T-helper 2 cell treated with Interferon-gamma antibody and Interleukin-4, amounts not matched to agents 5 μg/mL and 100 μg/mL, for 36 hours (primary cell): ENCODE results near the gene ACOT9.

Experiments used
- DNase-seq: peaks from one replicate; pipeline ENCODE4 v3.0.0; 2021; ENCODE audit warnings: low spot score
- H3K27ac Mint-ChIP-seq: one replicate; pipeline ENCODE4 v1.8.0; 2021; ENCODE audit warnings: mild to moderate bottlenecking, mixed read lengths
- H3K27me3 Mint-ChIP-seq: one replicate; pipeline ENCODE4 v1.8.0; 2021; ENCODE audit warnings: low read depth, mixed read lengths
- H3K36me3 Mint-ChIP-seq: one replicate; pipeline ENCODE4 v1.8.0; 2021; ENCODE audit warnings: low read depth, mixed read lengths
- H3K4me1 Mint-ChIP-seq: one replicate; pipeline ENCODE4 v1.8.0; 2021; ENCODE audit warnings: low read depth, mixed read lengths
- H3K4me3 Mint-ChIP-seq: one replicate; pipeline ENCODE4 v1.8.0; 2022; ENCODE audit warnings: mild to moderate bottlenecking, moderate library complexity, mixed read lengths
- H3K9me3 Mint-ChIP-seq: one replicate; pipeline ENCODE4 v1.8.0; 2021; ENCODE audit warnings: mixed read lengths

ACOT9 gene, protein sequence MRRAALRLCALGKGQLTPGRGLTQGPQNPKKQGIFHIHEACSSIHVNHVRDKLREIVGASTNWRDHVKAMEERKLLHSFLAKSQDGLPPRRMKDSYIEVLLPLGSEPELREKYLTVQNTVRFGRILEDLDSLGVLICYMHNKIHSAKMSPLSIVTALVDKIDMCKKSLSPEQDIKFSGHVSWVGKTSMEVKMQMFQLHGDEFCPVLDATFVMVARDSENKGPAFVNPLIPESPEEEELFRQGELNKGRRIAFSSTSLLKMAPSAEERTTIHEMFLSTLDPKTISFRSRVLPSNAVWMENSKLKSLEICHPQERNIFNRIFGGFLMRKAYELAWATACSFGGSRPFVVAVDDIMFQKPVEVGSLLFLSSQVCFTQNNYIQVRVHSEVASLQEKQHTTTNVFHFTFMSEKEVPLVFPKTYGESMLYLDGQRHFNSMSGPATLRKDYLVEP

DNA sequence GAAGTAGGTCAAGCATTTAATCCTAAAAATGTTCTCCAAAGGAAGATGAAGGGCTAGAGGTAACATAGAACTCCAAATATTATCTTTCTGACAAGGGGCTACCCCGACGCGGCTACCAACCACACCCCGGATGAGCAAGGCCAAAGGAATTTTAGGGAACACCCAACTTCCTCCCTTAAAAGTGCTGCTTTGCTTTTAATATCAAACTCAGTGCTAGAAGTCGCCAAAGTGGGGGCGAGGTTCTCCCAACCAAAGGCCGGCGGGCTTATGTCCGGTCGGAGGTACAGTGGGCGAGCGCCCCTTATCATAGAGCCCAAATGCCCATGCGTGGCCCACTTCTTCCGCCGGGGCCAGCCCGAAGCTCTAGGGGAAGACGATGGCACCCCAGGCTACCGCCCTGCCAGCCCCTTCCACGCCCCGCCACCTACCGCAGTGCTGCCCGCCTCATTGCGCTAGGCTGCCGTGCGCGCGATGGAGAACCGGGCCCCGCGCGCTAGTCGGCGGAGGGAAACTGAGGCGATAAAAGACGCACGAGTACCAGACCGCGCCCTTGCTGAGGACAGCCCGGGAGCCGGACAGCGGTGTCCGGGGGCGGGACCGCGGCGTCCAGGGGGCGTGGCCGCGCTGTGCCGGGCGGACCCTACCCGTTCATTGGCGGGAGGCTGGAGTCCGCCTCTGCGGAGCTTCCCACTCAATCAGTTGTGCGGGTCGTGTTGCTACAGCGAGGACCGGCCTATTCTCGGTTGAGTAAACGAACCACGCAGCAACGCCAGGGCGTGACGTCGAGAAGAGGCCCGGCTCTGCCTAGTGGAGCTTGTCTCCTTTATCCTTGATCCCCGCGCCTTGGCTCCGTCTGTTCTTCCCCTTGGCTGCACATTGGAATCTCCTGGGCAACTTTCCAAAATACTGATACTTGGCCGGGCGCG is at the start of gene ACOT9:
TSS of gene ACOT9 (minus strand) at position 580 of the 926 bp plus-strand sequence. CDS start at position 448, 132 bp downstream.
- H3K27me3 Mint-ChIP-seq, result no peaks in the 10 kb centered on the region
- no peaks in the 10 kb centered on the region for H3K9me3 Mint-ChIP-seq
- peaks cover 22% of the 10 kb centered on the region for H3K4me1 Mint-ChIP-seq
- peak within 1 kb of the TSS; percentile 86 for H3K4me3 Mint-ChIP-seq
- peak within 1 kb of the TSS; percentile 88 for H3K27ac Mint-ChIP-seq
- peaks cover 2% of the 10 kb centered on the region for H3K36me3 Mint-ChIP-seq
- DNase-seq, result peak; percentile 85

DNA sequence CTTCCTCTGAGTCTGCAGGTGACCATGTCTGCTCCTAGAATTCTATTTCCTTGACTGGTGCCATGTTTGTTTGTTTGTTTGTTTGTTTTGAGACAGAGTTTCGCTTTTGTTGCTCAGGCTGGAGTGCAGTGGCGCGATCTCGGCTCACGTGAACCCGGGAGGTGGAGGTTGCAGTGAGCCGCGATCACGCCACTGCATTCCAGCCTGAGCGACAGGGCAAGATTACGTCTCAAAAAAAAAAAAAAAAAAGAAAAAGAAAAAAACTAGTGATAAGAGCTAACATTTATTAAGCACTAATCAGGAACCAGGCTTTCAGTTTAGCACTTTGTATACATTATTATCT is 47.0 kb upstream of the ACOT9 start:
- Mint-ChIP-seq H3K27me3 (no peaks in the 10 kb centered on the region), H3K9me3 (no peaks in the 10 kb centered on the region), H3K27ac (no peak overlapping the region), H3K4me1 (peaks cover 6% of the 10 kb centered on the region), H3K36me3 (peaks cover 9% of the 10 kb centered on the region), H3K4me3 (no peak overlapping the region)
- DNase-seq, result no peak

DNA sequence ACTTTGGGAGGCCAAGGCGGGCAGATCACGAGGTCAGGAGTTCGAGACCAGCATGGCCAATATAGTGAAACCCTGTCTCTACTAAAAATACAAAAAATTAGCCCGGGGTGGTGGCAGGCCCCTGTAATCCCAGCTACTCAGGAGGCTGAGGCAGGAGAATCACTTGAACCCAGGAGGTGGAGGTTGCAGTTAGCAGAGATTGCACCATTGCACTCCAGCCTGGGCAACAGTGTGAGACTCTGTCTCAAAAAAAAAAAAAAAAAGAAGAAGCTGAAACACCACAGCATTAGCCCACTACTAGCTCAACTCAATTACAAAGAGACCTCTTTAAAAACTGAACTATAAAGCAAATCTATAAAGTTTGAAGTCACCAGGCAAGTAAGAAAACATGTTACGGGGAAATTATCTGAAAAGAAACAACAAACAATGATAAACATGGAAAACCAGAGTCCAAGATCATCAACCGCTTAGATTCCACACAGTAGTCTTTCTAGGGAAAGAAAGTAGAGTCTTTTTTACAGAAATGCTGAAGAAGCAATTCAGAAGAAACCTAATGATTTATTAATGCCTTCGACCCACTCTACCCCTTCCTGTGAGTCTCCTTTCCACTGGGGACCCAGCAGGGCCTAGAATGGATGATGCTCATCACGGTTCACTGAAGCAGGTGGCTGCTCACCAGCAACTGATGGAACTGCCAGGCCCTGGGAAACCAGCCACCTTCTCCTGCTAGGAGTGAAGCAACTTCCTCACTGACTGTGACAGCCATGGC is 46.5 kb upstream of the ACOT9 start:
- Mint-ChIP-seq H3K4me3 (no peak overlapping the region), H3K4me1 (peaks cover 9% of the 10 kb centered on the region), H3K36me3 (peaks cover 13% of the 10 kb centered on the region), H3K27me3 (no peaks in the 10 kb centered on the region), H3K27ac (no peak overlapping the region), H3K9me3 (no peaks in the 10 kb centered on the region)
- DNase-seq, result no peak

DNA sequence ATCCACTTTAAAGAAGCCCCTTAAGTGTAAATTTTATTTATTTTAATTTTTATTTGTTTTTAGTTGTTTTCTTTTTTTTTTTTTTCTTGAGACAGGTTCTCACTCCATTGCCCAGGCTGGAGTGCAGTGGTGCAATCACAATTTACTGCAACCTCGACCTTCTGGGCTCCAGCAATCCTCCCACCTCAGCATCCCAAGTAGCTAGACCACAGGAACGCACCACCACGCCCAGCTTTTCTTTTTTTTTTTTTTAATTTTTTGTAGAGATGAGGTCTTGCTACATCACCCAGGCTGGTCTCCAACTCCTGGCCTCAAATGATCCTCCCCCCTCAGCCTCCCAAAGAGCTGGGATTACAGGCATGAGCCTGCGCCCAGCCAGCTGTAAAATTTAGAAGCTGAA is 45.9 kb upstream of the ACOT9 start:
- H3K4me3 Mint-ChIP-seq, result no peak overlapping the region
- no peak for DNase-seq
- no peaks in the 10 kb centered on the region for H3K9me3 Mint-ChIP-seq

DNA sequence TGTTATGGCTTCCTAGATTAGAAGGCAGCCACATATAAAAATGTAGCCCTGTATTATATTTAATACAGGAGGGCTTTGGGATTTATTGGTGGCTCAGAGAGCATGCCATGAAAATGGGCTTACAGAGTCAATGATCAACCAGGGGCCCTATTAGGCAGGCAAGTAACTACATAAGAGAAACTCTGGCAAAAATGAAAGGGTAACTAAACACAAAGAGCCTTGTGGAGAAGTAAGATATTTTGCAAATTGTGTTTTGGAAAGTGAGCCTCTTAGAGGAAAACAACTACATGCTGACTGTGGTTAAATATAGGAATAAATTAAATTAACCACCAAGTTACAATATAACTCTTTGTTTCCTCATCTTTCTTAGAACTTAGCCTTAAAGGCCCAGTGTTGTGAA is 45.4 kb upstream of the ACOT9 start:
- no peak overlapping the region for H3K4me3 Mint-ChIP-seq
- H3K4me1 Mint-ChIP-seq, result peaks cover 15% of the 10 kb centered on the region
- H3K27ac Mint-ChIP-seq, result no peak overlapping the region
- H3K9me3 Mint-ChIP-seq, result no peaks in the 10 kb centered on the region
- no peak for DNase-seq
- no peaks in the 10 kb centered on the region for H3K27me3 Mint-ChIP-seq
- H3K36me3 Mint-ChIP-seq, result peaks cover 23% of the 10 kb centered on the region

More for the DNA sequence above, 45.9 kb upstream of the ACOT9 start:
- Mint-ChIP-seq H3K36me3 (peaks cover 19% of the 10 kb centered on the region), H3K27me3 (no peaks in the 10 kb centered on the region), H3K4me1 (peaks cover 15% of the 10 kb centered on the region), H3K27ac (no peak overlapping the region)

DNA sequence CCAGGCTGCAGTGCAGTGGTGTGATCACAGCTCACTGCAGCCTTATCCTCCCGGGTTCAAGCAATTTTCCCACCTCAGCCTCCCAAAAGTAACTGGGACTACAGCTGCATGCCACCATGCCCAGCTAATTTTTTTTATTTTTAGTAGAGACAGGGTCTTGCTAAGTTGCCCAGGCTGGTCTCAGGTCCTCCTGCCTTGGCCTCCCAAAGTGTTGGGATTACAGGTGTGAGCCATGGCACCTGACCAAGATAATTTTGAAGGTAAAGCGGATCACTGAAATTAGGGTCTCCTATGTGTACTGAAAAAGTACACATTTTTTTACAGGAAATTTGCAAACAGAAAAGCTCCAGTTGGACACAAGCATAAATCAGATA is 44.7 kb upstream of the ACOT9 start:
- H3K27me3 Mint-ChIP-seq, result no peaks in the 10 kb centered on the region
- peaks cover 16% of the 10 kb centered on the region for H3K4me1 Mint-ChIP-seq
- no peak overlapping the region for H3K27ac Mint-ChIP-seq
- H3K9me3 Mint-ChIP-seq, result no peaks in the 10 kb centered on the region
- DNase-seq, result no peak
- H3K4me3 Mint-ChIP-seq, result no peak overlapping the region
- peaks cover 25% of the 10 kb centered on the region for H3K36me3 Mint-ChIP-seq

DNA sequence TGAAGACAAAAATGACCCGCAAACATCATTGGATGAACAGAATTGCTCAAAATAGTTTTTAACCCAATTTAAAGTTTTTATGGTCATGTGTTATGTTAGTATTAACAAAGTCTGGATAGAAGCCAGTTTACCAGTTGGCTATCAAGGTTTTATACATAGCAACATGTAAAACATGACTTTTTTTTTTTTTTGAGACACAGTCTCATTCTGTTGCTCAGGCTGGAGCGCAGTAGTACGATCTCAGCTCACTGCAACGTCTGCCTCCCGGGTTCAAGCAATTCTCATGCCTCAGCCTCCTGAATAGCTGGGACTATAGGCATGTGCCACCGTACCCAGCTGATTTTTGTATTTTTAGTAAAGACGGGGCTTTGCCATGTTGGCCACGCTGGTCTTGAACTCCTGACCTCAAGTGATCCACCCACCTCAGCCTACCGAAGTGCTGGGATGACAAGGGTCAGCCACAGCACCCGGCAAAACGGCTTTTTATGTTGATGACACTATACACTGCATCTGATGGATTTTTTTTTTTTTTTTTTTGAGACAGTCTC is 43.3 kb upstream of the ACOT9 start:
- H3K27me3 Mint-ChIP-seq, result no peaks in the 10 kb centered on the region
- no peak overlapping the region for H3K4me3 Mint-ChIP-seq
- no peaks in the 10 kb centered on the region for H3K9me3 Mint-ChIP-seq
- H3K4me1 Mint-ChIP-seq, result peaks cover 27% of the 10 kb centered on the region
- H3K36me3 Mint-ChIP-seq, result peaks cover 25% of the 10 kb centered on the region
- no peak for DNase-seq
- H3K27ac Mint-ChIP-seq, result no peak overlapping the region

DNA sequence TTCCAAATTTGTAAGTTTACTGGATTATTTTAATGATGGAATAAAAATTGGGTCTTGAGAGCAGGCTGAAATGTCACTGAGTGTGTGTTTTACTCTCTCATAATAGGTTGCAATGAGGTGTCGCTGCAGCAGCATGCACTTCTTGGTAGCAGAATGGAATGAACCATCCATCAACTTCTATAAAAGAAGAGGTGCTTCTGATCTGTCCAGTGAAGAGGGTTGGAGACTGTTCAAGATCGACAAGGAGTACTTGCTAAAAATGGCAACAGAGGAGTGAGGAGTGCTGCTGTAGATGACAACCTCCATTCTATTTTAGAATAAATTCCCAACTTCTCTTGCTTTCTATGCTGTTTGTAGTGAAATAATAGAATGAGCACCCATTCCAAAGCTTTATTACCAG is 42.5 kb upstream of the ACOT9 start:
- Mint-ChIP-seq H3K27ac (peak overlapping the region; percentile 31), H3K27me3 (no peaks in the 10 kb centered on the region), H3K4me3 (peak overlapping the region; percentile 96), H3K9me3 (no peaks in the 10 kb centered on the region), H3K4me1 (peaks cover 30% of the 10 kb centered on the region), H3K36me3 (peaks cover 25% of the 10 kb centered on the region)
- no peak for DNase-seq

DNA sequence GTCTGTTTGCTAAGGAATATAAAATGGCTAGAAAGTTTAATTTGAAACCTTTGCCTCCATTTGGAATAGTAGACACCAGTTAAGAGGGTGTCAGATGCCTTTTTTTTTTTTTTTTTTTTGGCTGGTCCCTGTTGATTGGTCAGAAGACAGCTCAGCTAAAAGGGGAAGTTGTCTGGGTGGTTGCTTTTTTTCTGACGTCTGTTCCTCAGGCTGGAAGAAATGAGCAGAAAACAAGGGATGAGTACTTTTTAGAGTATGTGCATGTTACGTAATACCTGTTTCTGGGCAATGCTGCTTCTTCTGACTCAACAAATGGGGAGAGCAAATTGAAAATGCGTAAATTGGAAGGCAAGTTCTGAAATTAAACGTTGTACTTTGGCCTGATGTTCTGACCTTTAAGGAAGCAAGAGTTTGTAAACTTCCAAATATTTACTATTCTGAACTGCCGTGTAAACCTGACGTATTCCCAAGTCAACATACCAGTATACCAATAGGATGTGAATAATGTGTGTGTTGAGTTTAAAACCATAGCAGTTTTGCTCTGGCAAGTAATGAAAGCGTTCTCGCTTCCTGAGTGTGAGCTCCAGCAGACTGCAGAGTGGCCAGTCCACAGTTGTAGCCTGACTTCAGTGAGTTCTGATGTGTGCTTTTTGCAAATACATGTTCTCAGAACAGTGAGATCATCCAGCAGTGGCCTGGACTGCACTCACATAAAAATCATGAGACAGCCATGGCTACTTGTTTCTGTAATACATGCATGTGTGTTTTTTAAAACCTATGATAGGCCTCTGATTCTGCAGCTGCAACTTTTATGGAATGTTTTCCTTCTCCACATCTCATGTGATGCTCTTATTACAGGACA is 41.6 kb upstream of the ACOT9 start:
- peaks cover 25% of the 10 kb centered on the region for H3K36me3 Mint-ChIP-seq
- no peaks in the 10 kb centered on the region for H3K27me3 Mint-ChIP-seq
- peaks cover 30% of the 10 kb centered on the region for H3K4me1 Mint-ChIP-seq
- H3K4me3 Mint-ChIP-seq, result peak overlapping the region; percentile 96
- peak overlapping the region; percentile 97 for H3K27ac Mint-ChIP-seq
- H3K9me3 Mint-ChIP-seq, result no peaks in the 10 kb centered on the region
- DNase-seq, result no peak

DNA sequence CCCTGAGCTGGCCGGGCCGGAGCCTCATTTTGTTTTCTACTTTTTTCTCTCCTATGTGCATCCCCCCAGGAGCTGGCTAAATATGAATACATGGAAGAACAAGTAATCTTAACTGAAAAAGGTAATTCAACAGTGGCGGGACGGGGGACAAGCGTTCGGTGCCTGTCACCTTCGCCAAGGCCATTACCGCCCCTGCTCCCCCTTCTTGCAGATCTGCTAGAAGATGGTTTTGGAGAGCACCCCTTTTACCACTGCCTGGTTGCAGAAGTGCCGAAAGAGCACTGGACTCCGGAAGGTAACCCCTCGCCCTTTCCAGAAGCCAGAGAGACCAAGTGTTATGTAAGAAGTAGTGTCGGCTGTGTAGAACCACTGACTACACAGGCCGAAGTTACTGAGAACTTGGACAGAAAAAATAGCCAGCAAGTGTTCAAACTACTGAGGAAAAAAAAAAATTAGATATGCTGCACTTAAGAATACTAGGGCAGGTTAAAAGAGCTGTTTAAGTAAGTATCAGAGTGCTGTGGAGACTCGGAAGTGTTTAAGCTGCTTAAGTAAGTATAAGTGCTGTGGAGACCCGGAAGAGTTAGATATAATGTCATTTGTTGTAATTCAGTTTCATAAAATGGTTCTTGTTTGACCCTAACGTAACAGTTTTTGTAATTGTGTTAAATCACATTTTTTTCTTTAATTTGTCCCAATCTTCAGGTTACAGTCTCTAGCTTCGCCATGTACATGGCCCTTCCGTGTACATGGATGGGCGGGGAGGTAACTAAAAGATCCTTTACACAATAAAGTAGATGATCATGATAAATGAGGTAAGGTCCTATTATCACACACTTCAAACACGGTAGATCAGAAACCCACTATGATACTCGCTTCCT is 40.8 kb upstream of the ACOT9 start:
- H3K9me3 Mint-ChIP-seq, result no peaks in the 10 kb centered on the region
- DNase-seq, result no peak
- H3K27ac Mint-ChIP-seq, result peak overlapping the region; percentile 97
- H3K36me3 Mint-ChIP-seq, result peaks cover 25% of the 10 kb centered on the region
- peaks cover 34% of the 10 kb centered on the region for H3K4me1 Mint-ChIP-seq
- peak overlapping the region; percentile 96 for H3K4me3 Mint-ChIP-seq
- H3K27me3 Mint-ChIP-seq, result no peaks in the 10 kb centered on the region

DNA sequence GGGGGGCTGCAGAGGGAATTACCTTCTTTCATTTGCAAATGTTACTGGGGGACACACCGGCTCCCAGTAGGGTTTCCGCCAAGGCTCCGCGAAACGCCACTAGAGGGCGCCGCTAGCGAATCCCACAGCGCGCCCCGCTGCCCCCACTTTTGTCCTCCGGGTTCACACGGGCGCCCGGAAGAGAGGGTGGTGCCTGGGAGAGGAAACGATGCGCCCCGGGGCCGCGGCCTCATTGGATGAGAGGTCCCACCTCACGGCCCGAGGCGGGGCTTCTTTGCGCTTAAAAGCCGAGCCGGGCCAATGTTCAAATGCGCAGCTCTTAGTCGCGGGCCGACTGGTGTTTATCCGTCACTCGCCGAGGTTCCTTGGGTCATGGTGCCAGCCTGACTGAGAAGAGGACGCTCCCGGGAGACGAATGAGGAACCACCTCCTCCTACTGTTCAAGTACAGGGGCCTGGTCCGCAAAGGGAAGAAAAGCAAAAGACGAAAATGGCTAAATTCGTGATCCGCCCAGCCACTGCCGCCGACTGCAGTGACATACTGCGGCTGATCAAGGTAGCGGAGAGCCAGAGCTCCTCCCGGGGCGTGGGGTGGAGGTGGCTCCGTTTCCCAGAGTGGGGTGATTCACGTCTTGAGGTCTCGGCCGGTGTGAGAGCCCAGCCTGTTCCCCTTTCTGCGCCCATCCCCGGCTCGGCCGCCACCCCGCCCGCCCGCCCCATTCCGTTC is 40.0 kb upstream of the ACOT9 start, which contains the start of gene SAT1:
TSS of gene SAT1 (plus strand) at position 311 of the 726 bp plus-strand sequence. CDS start at position 490, 179 bp downstream.
- DNase-seq, result peak; percentile 92
- H3K36me3 Mint-ChIP-seq, result peaks cover 25% of the 10 kb centered on the region
- H3K9me3 Mint-ChIP-seq, result no peaks in the 10 kb centered on the region
- peaks cover 34% of the 10 kb centered on the region for H3K4me1 Mint-ChIP-seq
- no peaks in the 10 kb centered on the region for H3K27me3 Mint-ChIP-seq
- peak within 1 kb of the TSS; percentile 97 for H3K27ac Mint-ChIP-seq
- H3K4me3 Mint-ChIP-seq, result peak within 1 kb of the TSS; percentile 96
